H1 (cell line): ENCODE results near the gene GRM5. TPM values are rescaled to one million over a fixed set of nuclear protein-coding genes. Genes with fewer than 3 reads are reported as not detected.

Source experiments
- CTCF ChIA-PET: fragments of 300-600 bp; sonication (Branson Sonifier 250); formaldehyde crosslinking; loops from one replicate; lab custom pipeline; 2021; ENCODE audit not compliant: partially characterized antibody; lab: Charles Lee
- POLR2A ChIA-PET: fragments of 300-600 bp; sonication (Branson Sonifier 250); formaldehyde crosslinking; loops from one replicate; lab custom pipeline; 2021; ENCODE audit warnings: inconsistent platforms; ENCODE audit not compliant: partially characterized antibody; lab: Charles Lee
- DNase-seq, 2 experiments: peaks; one replicate each; pipeline versions ENCODE4 v3.0.0 to v3.0.0-alpha.2; 2010 to 2022; ENCODE audit warnings: low spot score in 2 of 2, low read depth in 1 of 2, mixed read lengths in 1 of 2
- FAIRE-seq: peaks from 2 replicates; lab custom pipeline; 2011; peaks lifted over from hg19 to GRCh38; lab: Jason Lieb, UNC
- H2AFZ ChIP-seq: 2 replicates; pipeline ENCODE4 v1.8.1; 2012; ENCODE audit warnings: low read length, inconsistent platforms
- H2AK5ac ChIP-seq: 2 replicates; pipeline ENCODE4 v1.6.1; 2013; ENCODE audit warnings: low read depth, low read length
- H2BK120ac ChIP-seq: replicated peaks from 2 replicates; pipeline ENCODE3; 2013; ENCODE audit warnings: low read depth, low read length, inconsistent platforms
- H2BK12ac ChIP-seq: 2 replicates; pipeline ENCODE4 v1.6.1; 2013; ENCODE audit warnings: low read depth, low read length
- H2BK15ac ChIP-seq: 2 replicates; pipeline ENCODE4 v1.6.1; 2013; ENCODE audit warnings: low read length
- H2BK20ac ChIP-seq: 2 replicates; pipeline ENCODE4 v1.6.1; 2013; ENCODE audit warnings: low read length
- H2BK5ac ChIP-seq: 2 replicates; pipeline ENCODE4 v1.6.1; 2013; ENCODE audit warnings: low read depth, low read length
- H3K14ac ChIP-seq: 2 replicates; pipeline ENCODE4 v1.6.1; 2013; ENCODE audit warnings: inconsistent platforms; ENCODE audit not compliant: insufficient read length
- H3K18ac ChIP-seq: 2 replicates; pipeline ENCODE4 v1.6.1; 2013; ENCODE audit warnings: low read length; ENCODE audit errors: extremely low read depth
- H3K23ac ChIP-seq: 2 replicates; pipeline ENCODE4 v1.6.1; 2013; ENCODE audit warnings: inconsistent platforms; ENCODE audit not compliant: insufficient read length
- H3K23me2 ChIP-seq: 2 replicates; pipeline ENCODE4 v1.6.1; 2013; ENCODE audit warnings: low read depth, low read length
- H3K27ac ChIP-seq: 2 replicates; pipeline ENCODE4 v1.6.1; 2011; ENCODE audit warnings: low read depth, low read length, inconsistent platforms
- H3K27me3 ChIP-seq, 4 experiments: replicated peaks in 1 of 4; 1 replicate in 1 of 4; 2 replicates in 3 of 4; pipeline versions ENCODE4 v1.6.1 to v1.8.1; 2011 to 2013; ENCODE audit warnings: low read length in 3 of 4, mild to moderate bottlenecking in 3 of 4, inconsistent platforms in 2 of 4, mixed read lengths in 2 of 4, moderate library complexity in 1 of 4; ENCODE audit not compliant: control insufficient read depth in 3 of 4, insufficient read depth in 3 of 4; ENCODE audit errors: extremely low read depth in 1 of 4
- H3K36me3 ChIP-seq, 4 experiments: 2 replicates each; pipeline versions ENCODE4 v1.6.1 to v1.8.1; 2011 to 2013; ENCODE audit warnings: mild to moderate bottlenecking in 4 of 4, low read length in 3 of 4, moderate library complexity in 2 of 4, control low read depth in 1 of 4, inconsistent platforms in 1 of 4; ENCODE audit not compliant: insufficient read depth in 4 of 4, control insufficient read depth in 2 of 4
- H3K4ac ChIP-seq: replicated peaks from 2 replicates; pipeline ENCODE3; 2013; ENCODE audit warnings: low read length, low read depth, mixed read lengths, inconsistent platforms; ENCODE audit not compliant: insufficient read length
- H3K4me1 ChIP-seq, 4 experiments: replicated peaks in 1 of 4; 1 replicate in 1 of 4; 2 replicates in 3 of 4; pipeline versions ENCODE4 v1.6.1 to v1.8.1; 2011 to 2013; ENCODE audit warnings: low read length in 3 of 4, inconsistent platforms in 2 of 4, mixed read lengths in 1 of 4; ENCODE audit not compliant: insufficient read depth in 4 of 4, control insufficient read depth in 3 of 4
- H3K4me2 ChIP-seq, 2 experiments: 2 replicates each; pipeline versions ENCODE4 v1.6.1 to v1.8.1; 2011 to 2013; ENCODE audit warnings: low read depth in 2 of 2, low read length in 2 of 2, control low read depth in 1 of 2, inconsistent platforms in 1 of 2, mild to moderate bottlenecking in 1 of 2; ENCODE audit not compliant: insufficient read depth in 1 of 2
- H3K4me3 ChIP-seq, 4 experiments: fragments of 200-600, 300-600 bp in 1 of 4; sonication (generic), shearing (Covaris generic), sonication (Bioruptor Twin) in 1 of 4; 2 replicates each; pipeline versions ENCODE4 v1.5.1 to v1.8.1; 2011 to 2016; ENCODE audit warnings: low read length in 4 of 4, low read depth in 3 of 4, control low read depth in 2 of 4, inconsistent platforms in 2 of 4, mild to moderate bottlenecking in 2 of 4, mixed read lengths in 1 of 4, moderate library complexity in 1 of 4; ENCODE audit not compliant: insufficient read depth in 2 of 4; ENCODE audit errors: extremely low read depth in 1 of 4
- H3K56ac ChIP-seq: replicated peaks from 2 replicates; pipeline ENCODE3; 2013; ENCODE audit warnings: low read depth, mild to moderate bottlenecking, mixed read lengths, low read length, inconsistent platforms; ENCODE audit not compliant: insufficient read length
- H3K79me1 ChIP-seq: 2 replicates; pipeline ENCODE4 v1.6.1; 2013; ENCODE audit warnings: low read depth, low read length, control low read depth
- H3K79me2 ChIP-seq, 2 experiments: 2 replicates each; pipeline versions ENCODE4 v1.6.1 to v1.8.1; 2012 to 2013; ENCODE audit warnings: low read length in 2 of 2, mild to moderate bottlenecking in 2 of 2, inconsistent platforms in 1 of 2; ENCODE audit not compliant: insufficient read depth in 2 of 2, control insufficient read depth in 1 of 2
- H3K9ac ChIP-seq, 4 experiments: replicated peaks in 1 of 4; 1 replicate in 1 of 4; 2 replicates in 3 of 4; pipeline versions ENCODE4 v1.6.1 to v1.8.1; 2011 to 2013; ENCODE audit warnings: low read depth in 3 of 4, low read length in 3 of 4, control low read depth in 2 of 4, mild to moderate bottlenecking in 2 of 4, moderate library complexity in 2 of 4, inconsistent platforms in 1 of 4; ENCODE audit errors: extremely low read depth in 1 of 4
- H3K9me3 ChIP-seq, 2 experiments: 2 replicates each; pipeline versions ENCODE4 v1.6.1 to v1.8.1; 2012 to 2013; ENCODE audit warnings: mild to moderate bottlenecking in 2 of 2, moderate library complexity in 2 of 2, control low read depth in 1 of 2, inconsistent platforms in 1 of 2, low read depth in 1 of 2, low read length in 1 of 2, mixed read lengths in 1 of 2; ENCODE audit not compliant: insufficient read depth in 2 of 2
- H4K20me1 ChIP-seq, 2 experiments: replicated peaks in 1 of 2; 2 replicates each; pipeline versions ENCODE3 to v1.8.1; 2011 to 2013; ENCODE audit warnings: inconsistent platforms in 2 of 2, low read length in 2 of 2, mild to moderate bottlenecking in 1 of 2; ENCODE audit not compliant: insufficient read depth in 2 of 2, control insufficient read depth in 1 of 2
- H4K5ac ChIP-seq: 2 replicates; pipeline ENCODE4 v1.6.1; 2013; ENCODE audit warnings: low read length, low read depth, mixed read lengths, inconsistent platforms; ENCODE audit not compliant: insufficient read length
- H4K8ac ChIP-seq: 2 replicates; pipeline ENCODE4 v1.8.0; 2013; ENCODE audit warnings: mild to moderate bottlenecking, moderate library complexity, low read length, inconsistent platforms; ENCODE audit not compliant: insufficient read depth; ENCODE audit errors: extremely low read depth
- H4K91ac ChIP-seq: replicated peaks from 2 replicates; pipeline ENCODE3; 2013; ENCODE audit warnings: low read length, mixed read lengths, inconsistent platforms; ENCODE audit not compliant: insufficient read length
- FOSL1 ChIP-seq: IDR thresholded peaks from 2 replicates; pipeline ENCODE4 v1.6.1; 2011; ENCODE audit warnings: mild to moderate bottlenecking, low read depth, low read length, moderate library complexity; ENCODE audit not compliant: insufficient read depth
- JUN ChIP-seq: IDR thresholded peaks from 2 replicates; pipeline ENCODE4 v1.6.1; 2011; ENCODE audit warnings: low read depth, mild to moderate bottlenecking, improper control_type of control experiment, low read length
- MAFK ChIP-seq: IDR thresholded peaks from 2 replicates; pipeline ENCODE4 v1.6.1; 2012; ENCODE audit warnings: low read depth, mild to moderate bottlenecking, improper control_type of control experiment, low read length
- NANOG ChIP-seq: IDR thresholded peaks from 2 replicates; pipeline ENCODE4 v1.6.1; 2011; ENCODE audit warnings: low read length, low read depth, mild to moderate bottlenecking, inconsistent platforms; ENCODE audit not compliant: insufficient read depth, poor library complexity, severe bottlenecking
- POLR2A ChIP-seq, 2 experiments: IDR thresholded peaks; 1 replicate in 1 of 2; 2 replicates in 1 of 2; pipeline ENCODE4 v1.6.1; 2011; ENCODE audit warnings: low read depth in 2 of 2, low read length in 2 of 2, mild to moderate bottlenecking in 2 of 2; ENCODE audit errors: control extremely low read depth in 1 of 2
- RNF2 ChIP-seq: fragments of 200-900, 300-1000 bp; sonication (generic); IDR thresholded peaks from 2 replicates; pipeline ENCODE4 v1.7.1; 2016; ENCODE audit warnings: borderline replicate concordance, low read depth, mild to moderate bottlenecking, antibody characterized with exemption, low read length; ENCODE audit not compliant: poor library complexity, severe bottlenecking; ENCODE audit errors: missing control alignments
- SIX5 ChIP-seq: IDR thresholded peaks from 2 replicates; pipeline ENCODE4 v1.6.1; 2011; ENCODE audit warnings: mild to moderate bottlenecking, low read depth, low read length
- SP1 ChIP-seq: IDR thresholded peaks from 2 replicates; pipeline ENCODE4 v1.6.1; 2011; ENCODE audit warnings: low read depth, low read length
- WGBS, 2 experiments: shearing (Covaris generic) in 1 of 2; methylation state at CpG; one replicate each; pipeline versions ENCODE4 v1.1.6 to v1.1.7; 2013 to 2015; ENCODE audit warnings: low lambda C conversion rate in 2 of 2, mixed read lengths in 2 of 2, inconsistent platforms in 1 of 2, low coverage in 1 of 2, missing lambda C conversion rate in 1 of 2; ENCODE audit not compliant: insufficient replicate concordance in 2 of 2, insufficient coverage in 1 of 2, insufficient read length in 1 of 2; ENCODE audit errors: extremely low coverage in 1 of 2, missing lambda C conversion rate in 1 of 2; 5-methylcytosine and 5-hydroxymethylcytosine counted together
- polyA plus RNA-seq, 7 experiments: library from polyadenylated mRNA; depleted of rRNA in 3 of 7; stranded (reverse) in 5 of 7; unstranded in 2 of 7; fragments of >200 nt in 5 of 7; fragments of 200-250 nt in 2 of 7; gene quantifications; 1 replicate in 5 of 7; 2 replicates in 1 of 7; 4 replicates in 1 of 7; pipeline versions ENCODE4 v1.2.1 to v1.2.3, GENCODE V29; 2011 to 2013; ENCODE audit warnings: missing spikeins in 2 of 7, mixed read lengths in 2 of 7
- total RNA-seq: library from RNA; stranded (reverse); fragmentation: NEBNext Ultra II Directional; extraction: Animal tissue kit (Norgen Biotek cat#: 25700); gene quantifications from 2 replicates; pipeline ENCODE4 v1.2.1, GENCODE V29; 2021

Gene GRM5
- total and polyA plus RNA-seq, 2 of the 8 experiments (the other 6 are each of a cell fraction or from before 2014, with no cell fraction given) = 0.15 to 0.43 TPM

GRCh38 chr11:88620568-88621130 is 445.1 kb downstream of the GRM5 start:
- Histone ChIP-seq H2AFZ (no peak overlapping the region), H3K18ac (no peak overlapping the region), H3K79me2 (no peaks in the 10 kb centered on the region), H2BK15ac (no peak overlapping the region), H2BK120ac (no peak overlapping the region), H3K4me1 (peaks cover 0 to 3% (median 1%) of the 10 kb centered on the region in 4 experiments; a peak in 2 of 7 replicates), H2BK5ac (no peak overlapping the region), H3K56ac (no peak overlapping the region), H3K4me2 (no peak overlapping the region), H3K9me3 (no peaks in the 10 kb centered on the region), H3K14ac (no peak overlapping the region), H4K20me1 (no peaks in the 10 kb centered on the region), H3K23ac (no peak overlapping the region), H2BK12ac (no peak overlapping the region; the same call in 1 of the 2 replicates), H2AK5ac (no peak overlapping the region), H3K27me3 (no peaks in the 10 kb centered on the region), H3K9ac (no peak overlapping the region), H4K91ac (no peak overlapping the region), H3K4ac (no peak overlapping the region), H3K79me1 (no peaks in the 10 kb centered on the region), H4K8ac (no peak overlapping the region), H2BK20ac (no peak overlapping the region), H3K4me3 (no peak overlapping the region), H4K5ac (no peak overlapping the region), H3K27ac (no peak overlapping the region), H3K36me3 (no peaks in the 10 kb centered on the region), H3K23me2 (no peaks in the 10 kb centered on the region)
- no peak for DNase-seq
- TF ChIP-seq JUN = no peak
- TF ChIP-seq SP1 = no peak
- TF ChIP-seq NANOG = no peak
- no peak for TF ChIP-seq RNF2
- TF ChIP-seq POLR2A (IDR thresholded peaks at IDR 0.05; ENCODE audit: control extremely low read depth in 1 of 2, low read depth in 2 of 2, low read length in 2 of 2) = no peak
- no peak for TF ChIP-seq FOSL1
- TF ChIP-seq MAFK = no peak
- no peak for TF ChIP-seq SIX5
- ChIA-PET POLR2A (no interaction called here), CTCF (interaction anchor here (0.8 kb wide), 1 partner anchor 266 kb away, joined by 3 read pairs; no protein-coding TSS in a partner anchor)
- whole genome bisulfite sequencing, 2 experiments = 52% methylated on average over 2 of the region's 2 CpGs; no CpG with 5 or more reads in 1 of the 2 experiments
- FAIRE-seq = no peak
